Measurements from ENCODE around the gene BANF1.

GRCh38 chr11:66032957-66033735, 30.8 kb downstream of the BANF1 start:
- TF ChIP-seq CTCF (IDR thresholded peaks at IDR 0.05) (no peak), POLR2A (IDR thresholded peaks at IDR 0.05) (no peak)

Data from uterus (tissue), 2 donors.